Measurements from ENCODE around the gene GINS2.

The GINS2 gene

DNA sequence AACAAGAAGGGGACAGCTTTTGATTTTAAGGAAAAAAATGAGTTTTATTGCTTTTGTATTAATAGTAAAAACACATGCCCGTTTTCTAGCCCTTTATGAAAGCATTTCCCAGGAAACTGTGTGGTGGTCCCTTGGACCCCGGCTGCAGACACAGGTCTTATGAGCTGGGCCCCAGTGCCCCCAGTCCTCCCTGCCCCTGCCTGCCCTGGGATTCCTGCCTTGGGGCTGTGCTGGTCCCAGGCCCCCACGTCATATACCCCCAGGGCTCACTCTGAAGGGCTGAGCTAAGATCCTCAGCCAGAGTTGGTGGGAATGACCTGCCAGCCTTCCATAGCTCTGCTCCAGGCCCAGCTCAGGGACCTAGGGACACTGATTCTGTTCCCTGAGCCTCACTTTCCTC lies 30.8 kb downstream of the GINS2 start:
- Histone ChIP-seq H3K27me3 (ENCODE audit: low read depth, low read length) (no peaks in the 10 kb centered on the region), H3K4me1 (ENCODE audit: control insufficient read depth in 1 of 2, insufficient read depth in 2 of 2, low read length in 2 of 2) (peaks cover 0 to 14% of the 10 kb centered on the region in 2 donors), H3K4me3 (ENCODE audit: low read depth in 1 of 2, low read length in 2 of 2) (no peak overlapping the region), H3K36me3 (ENCODE audit: control insufficient read depth in 1 of 2, insufficient read depth in 2 of 2, low read length in 2 of 2) (peaks cover 40 to 71% of the 10 kb centered on the region in 2 donors), H3K9me3 (ENCODE audit: control insufficient read depth in 1 of 2, low read length in 2 of 2) (no peaks in the 10 kb centered on the region), H3K27ac (ENCODE audit: low read length) (no peak overlapping the region)

DNA sequence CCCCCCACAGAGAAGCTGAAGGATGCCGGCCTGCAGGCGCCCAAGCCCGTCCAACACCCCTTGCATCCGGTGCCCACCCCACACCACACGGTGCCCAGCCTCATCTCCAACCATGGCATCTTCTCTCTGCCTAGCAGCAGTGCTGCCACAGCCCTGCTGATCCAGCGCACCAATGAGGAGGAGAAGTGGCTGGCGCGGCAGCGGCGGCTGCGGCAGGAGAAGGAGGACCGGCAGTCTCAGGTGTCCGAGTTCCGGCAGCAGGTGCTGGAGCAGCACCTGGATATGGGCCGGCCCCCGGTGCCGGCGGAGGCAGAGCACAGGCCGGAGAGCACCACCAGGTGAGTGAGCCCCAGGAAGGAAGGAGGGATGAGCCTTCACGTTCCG lies 31.5 kb downstream of the GINS2 start:
- H3K4me1 ChIP-seq (ENCODE audit: control insufficient read depth in 1 of 2, insufficient read depth in 2 of 2, low read length in 2 of 2): peaks cover 0 to 21% of the 10 kb centered on the region in 2 donors
- H3K27ac ChIP-seq (ENCODE audit: low read length): no peak overlapping the region
- no peaks in the 10 kb centered on the region for H3K9me3 ChIP-seq (ENCODE audit: control insufficient read depth in 1 of 2, low read length in 2 of 2)
- H3K36me3 ChIP-seq (ENCODE audit: control insufficient read depth in 1 of 2, insufficient read depth in 2 of 2, low read length in 2 of 2): peaks cover 36 to 64% of the 10 kb centered on the region in 2 donors
- H3K27me3 ChIP-seq (ENCODE audit: low read depth, low read length): no peaks in the 10 kb centered on the region
- no peak overlapping the region for H3K4me3 ChIP-seq (ENCODE audit: low read depth in 1 of 2, low read length in 2 of 2)

DNA sequence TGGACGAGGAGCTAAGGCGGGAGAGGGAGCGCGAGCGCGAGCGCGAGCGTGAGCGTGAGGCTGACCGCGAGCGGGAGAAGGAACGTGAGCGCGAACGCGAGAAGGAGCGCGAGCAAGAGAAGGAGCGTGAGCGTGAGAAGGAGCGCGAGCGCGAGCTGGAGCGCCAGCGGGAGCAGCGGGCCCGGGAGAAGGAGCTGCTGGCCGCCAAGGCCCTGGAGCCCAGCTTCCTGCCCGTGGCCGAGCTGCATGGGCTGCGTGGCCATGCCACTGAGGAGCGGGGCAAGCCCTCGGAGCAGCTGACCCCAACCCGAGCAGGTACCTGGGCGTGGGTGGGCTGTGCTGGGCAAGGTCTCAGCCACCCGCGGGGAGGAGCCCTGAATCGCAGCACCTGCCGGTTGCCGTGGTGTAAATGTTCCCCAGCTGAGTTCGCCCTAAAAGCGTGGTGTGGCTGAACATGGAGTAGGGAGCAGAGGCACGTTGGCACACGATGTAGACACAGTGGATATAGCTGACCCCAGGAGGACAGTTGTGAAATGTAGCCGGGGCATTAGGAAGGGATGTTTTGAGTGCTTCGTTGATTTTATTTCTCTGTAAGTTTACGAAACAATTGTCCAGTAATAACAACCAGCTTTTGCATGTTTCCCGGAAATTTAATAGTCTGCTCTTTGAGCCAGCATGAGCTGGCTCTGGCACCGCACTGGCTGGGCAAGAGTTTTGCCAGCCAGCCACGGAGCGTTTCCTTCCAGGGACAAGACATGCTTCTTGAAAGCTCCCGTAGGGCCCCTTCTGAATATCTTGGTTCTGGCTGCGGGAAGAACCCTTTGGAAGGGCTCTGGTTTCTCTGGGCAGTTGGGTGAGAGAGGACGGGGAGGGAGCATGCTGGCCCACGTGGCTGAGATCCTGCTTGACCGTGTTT lies 32.1 kb downstream of the GINS2 start:
- Histone ChIP-seq H3K4me3 (ENCODE audit: low read depth in 1 of 2, low read length in 2 of 2) (no peak overlapping the region), H3K36me3 (ENCODE audit: control insufficient read depth in 1 of 2, insufficient read depth in 2 of 2, low read length in 2 of 2) (peaks cover 36 to 61% of the 10 kb centered on the region in 2 donors), H3K27me3 (ENCODE audit: low read depth, low read length) (no peaks in the 10 kb centered on the region), H3K9me3 (ENCODE audit: control insufficient read depth in 1 of 2, low read length in 2 of 2) (no peaks in the 10 kb centered on the region), H3K4me1 (ENCODE audit: control insufficient read depth in 1 of 2, insufficient read depth in 2 of 2, low read length in 2 of 2) (peaks cover 0 to 27% of the 10 kb centered on the region in 2 donors), H3K27ac (ENCODE audit: low read length) (no peak overlapping the region)

DNA sequence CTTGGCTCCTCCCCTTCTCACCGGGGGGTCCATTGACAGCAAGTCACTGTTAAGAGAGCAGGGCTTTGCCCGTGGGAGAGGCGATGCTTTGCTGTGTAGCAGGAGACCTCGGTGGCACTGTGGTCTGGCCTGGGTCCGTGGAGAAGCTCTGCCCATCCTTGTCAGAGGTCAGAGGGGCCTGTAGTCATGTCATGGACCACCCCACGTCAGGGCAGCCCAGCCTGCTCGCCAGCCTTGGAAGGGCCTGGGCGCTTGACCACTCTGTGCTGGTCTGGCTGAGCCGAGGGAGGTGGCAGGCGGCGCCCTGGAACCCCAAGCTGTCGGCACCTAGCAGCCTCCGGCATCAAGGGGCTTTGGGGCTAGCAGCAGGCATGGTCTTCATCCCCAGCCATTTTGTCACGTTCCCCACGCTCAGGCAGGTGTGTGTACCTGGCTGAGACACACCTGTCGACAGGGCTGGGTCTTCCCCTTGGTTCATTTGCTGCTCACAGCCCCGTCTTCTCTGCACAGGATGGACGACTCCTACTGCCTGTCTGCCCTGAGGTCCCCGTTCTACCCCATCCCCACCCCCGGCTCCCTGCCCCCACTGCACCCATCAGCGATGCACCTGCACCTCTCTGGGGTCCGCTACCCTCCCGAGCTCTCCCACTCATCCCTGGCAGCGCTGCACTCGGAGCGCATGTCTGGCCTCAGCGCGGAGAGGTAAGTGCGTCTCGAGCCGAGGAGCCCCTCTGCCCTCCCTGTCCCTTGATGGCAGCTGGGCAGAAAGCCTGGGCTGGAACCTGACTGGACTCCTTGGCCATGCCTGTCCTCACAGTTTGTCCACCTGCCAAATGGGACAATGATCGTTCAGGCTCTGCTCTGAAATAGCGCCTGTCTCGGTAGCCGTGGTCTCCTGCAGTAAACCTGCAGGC lies 33.3 kb downstream of the GINS2 start:
- Histone ChIP-seq H3K27me3 (ENCODE audit: low read depth, low read length) (no peaks in the 10 kb centered on the region), H3K4me1 (ENCODE audit: control insufficient read depth in 1 of 2, insufficient read depth in 2 of 2, low read length in 2 of 2) (peaks cover 0 to 34% of the 10 kb centered on the region in 2 donors), H3K27ac (ENCODE audit: low read length) (no peak overlapping the region), H3K9me3 (ENCODE audit: control insufficient read depth in 1 of 2, low read length in 2 of 2) (no peaks in the 10 kb centered on the region), H3K36me3 (ENCODE audit: control insufficient read depth in 1 of 2, insufficient read depth in 2 of 2, low read length in 2 of 2) (peaks cover 36 to 53% of the 10 kb centered on the region in 2 donors), H3K4me3 (ENCODE audit: low read depth in 1 of 2, low read length in 2 of 2) (no peak overlapping the region)

DNA sequence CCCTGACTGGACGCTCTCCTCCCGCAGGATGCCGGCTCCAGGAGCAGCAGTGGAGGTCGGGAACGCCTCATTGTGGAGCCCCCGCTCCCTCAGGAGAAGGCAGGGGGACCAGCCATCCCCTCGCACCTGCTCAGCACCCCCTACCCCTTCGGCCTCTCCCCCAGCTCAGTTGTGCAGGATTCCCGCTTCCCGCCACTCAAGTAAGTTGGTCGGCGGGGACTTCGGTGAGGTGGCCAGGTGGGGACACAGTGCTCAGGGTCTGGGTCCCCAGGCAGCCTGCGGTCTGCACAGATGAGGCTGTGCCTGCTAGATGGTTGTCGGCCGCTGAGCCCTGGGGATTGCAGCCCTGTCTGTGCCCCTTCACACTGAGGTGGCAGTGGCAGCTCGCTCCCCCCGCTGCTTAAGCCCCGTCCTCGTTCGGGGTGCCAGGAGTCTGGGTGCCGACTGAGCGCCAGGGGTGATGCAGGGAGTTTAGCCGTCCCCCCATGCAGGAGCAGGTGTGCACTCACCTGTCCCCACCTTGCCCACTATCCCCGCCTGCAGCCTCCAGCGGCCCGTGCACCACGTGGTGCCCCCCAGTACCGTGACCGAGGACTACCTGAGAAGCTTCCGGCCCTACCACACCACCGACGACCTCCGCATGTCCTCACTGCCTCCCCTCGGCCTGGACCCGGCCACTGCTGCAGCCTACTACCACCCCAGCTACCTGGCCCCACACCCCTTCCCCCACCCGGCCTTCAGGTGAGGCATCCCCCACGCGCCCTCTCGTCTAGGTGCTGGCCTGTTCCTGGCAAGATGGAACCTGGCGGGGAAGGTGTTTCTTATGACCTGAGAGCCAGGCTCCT lies 34.3 kb downstream of the GINS2 start:
- Histone ChIP-seq H3K27ac (ENCODE audit: low read length) (no peak overlapping the region), H3K4me3 (ENCODE audit: low read depth in 1 of 2, low read length in 2 of 2) (no peak overlapping the region), H3K36me3 (ENCODE audit: control insufficient read depth in 1 of 2, insufficient read depth in 2 of 2, low read length in 2 of 2) (peaks cover 36 to 56% of the 10 kb centered on the region in 2 donors), H3K4me1 (ENCODE audit: control insufficient read depth in 1 of 2, insufficient read depth in 2 of 2, low read length in 2 of 2) (peaks cover 0 to 30% of the 10 kb centered on the region in 2 donors), H3K27me3 (ENCODE audit: low read depth, low read length) (no peaks in the 10 kb centered on the region), H3K9me3 (ENCODE audit: control insufficient read depth in 1 of 2, low read length in 2 of 2) (no peaks in the 10 kb centered on the region)

DNA sequence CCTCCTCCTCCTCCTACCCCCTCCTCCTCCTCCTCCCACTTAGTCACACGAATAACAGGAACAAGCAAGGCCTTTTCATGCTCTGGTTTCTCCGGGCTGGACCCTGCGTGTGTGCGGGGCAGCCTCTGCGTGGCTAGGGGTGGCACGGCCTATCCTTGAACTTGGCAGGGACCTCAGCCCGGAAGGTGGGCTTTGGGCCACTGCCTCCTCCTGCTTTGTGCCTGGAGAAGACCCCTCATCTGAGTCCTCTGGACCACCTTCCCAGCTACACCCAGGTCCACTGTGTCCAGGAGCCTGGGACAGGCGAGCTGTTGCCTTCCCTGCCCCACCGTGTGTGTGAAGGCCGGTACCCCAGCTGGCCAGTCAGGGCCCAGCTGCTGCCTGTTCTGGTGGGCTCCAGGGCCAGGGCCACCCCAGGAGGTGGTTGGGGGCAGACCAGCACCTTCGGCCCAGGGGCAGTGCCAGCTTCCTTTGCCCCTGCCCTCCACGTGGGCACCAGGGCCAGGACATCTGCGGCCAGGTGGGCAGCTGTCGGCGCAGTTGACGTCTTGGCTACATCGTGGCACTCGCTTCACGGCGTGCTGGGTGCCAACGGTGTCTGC lies 35.4 kb downstream of the GINS2 start:
- H3K9me3 ChIP-seq (ENCODE audit: control insufficient read depth in 1 of 2, low read length in 2 of 2): no peaks in the 10 kb centered on the region
- peaks cover 30 to 46% of the 10 kb centered on the region in 2 donors for H3K36me3 ChIP-seq (ENCODE audit: control insufficient read depth in 1 of 2, insufficient read depth in 2 of 2, low read length in 2 of 2)
- H3K27ac ChIP-seq (ENCODE audit: low read length): peak overlapping the region; percentile 23
- H3K27me3 ChIP-seq (ENCODE audit: low read depth, low read length): no peaks in the 10 kb centered on the region
- no peak overlapping the region for H3K4me3 ChIP-seq (ENCODE audit: low read depth in 1 of 2, low read length in 2 of 2)
- peaks cover 0 to 30% of the 10 kb centered on the region in 2 donors for H3K4me1 ChIP-seq (ENCODE audit: control insufficient read depth in 1 of 2, insufficient read depth in 2 of 2, low read length in 2 of 2)

DNA sequence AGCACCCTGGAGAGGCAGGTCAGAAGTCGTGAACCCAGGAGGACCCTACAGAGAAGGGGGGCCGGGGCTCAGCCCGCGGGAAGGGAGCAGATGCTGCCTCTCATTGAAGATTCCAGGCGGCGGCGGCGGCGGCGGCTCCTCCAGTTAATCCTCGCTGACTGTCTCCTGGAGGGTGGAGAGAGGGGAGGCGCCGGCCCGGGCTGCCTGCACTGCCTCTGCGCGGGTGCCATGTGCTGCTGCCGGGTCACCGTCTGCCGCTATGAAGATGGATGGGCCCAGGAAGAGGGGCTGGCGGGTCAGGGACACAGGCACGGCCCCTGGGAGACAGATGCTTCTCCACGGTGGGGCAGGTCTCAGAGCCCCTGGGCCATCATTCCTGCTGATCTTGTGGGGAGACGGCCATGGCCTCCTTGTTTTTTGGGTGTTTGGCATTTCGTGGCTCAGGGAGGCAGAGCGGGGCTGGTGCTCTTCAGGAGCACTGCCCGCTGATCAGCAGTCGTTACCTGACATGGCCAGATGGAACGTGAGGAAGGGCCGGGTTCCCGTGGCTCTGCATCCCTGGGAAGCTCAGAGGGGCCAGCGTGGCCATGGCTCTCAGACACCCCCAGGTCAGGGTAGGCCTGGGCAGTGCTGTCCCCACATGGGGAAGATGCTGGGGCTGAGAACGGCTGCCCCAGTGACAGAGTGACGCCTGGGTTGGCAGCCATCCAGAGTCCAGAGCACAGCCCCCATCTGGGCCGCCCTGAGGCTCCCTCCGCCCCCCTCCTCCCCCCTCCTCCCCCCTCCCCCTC lies 36.1 kb downstream of the GINS2 start:
- Histone ChIP-seq H3K9me3 (ENCODE audit: control insufficient read depth in 1 of 2, low read length in 2 of 2) (no peaks in the 10 kb centered on the region), H3K27ac (ENCODE audit: low read length) (peak overlapping the region; percentile 56), H3K27me3 (ENCODE audit: low read depth, low read length) (no peaks in the 10 kb centered on the region), H3K4me1 (ENCODE audit: control insufficient read depth in 1 of 2, insufficient read depth in 2 of 2, low read length in 2 of 2) (peaks cover 0 to 30% of the 10 kb centered on the region in 2 donors), H3K4me3 (ENCODE audit: low read depth in 1 of 2, low read length in 2 of 2) (peak overlapping the region in 1 of 2 donors; percentile 40), H3K36me3 (ENCODE audit: control insufficient read depth in 1 of 2, insufficient read depth in 2 of 2, low read length in 2 of 2) (peaks cover 22 to 38% of the 10 kb centered on the region in 2 donors)

DNA sequence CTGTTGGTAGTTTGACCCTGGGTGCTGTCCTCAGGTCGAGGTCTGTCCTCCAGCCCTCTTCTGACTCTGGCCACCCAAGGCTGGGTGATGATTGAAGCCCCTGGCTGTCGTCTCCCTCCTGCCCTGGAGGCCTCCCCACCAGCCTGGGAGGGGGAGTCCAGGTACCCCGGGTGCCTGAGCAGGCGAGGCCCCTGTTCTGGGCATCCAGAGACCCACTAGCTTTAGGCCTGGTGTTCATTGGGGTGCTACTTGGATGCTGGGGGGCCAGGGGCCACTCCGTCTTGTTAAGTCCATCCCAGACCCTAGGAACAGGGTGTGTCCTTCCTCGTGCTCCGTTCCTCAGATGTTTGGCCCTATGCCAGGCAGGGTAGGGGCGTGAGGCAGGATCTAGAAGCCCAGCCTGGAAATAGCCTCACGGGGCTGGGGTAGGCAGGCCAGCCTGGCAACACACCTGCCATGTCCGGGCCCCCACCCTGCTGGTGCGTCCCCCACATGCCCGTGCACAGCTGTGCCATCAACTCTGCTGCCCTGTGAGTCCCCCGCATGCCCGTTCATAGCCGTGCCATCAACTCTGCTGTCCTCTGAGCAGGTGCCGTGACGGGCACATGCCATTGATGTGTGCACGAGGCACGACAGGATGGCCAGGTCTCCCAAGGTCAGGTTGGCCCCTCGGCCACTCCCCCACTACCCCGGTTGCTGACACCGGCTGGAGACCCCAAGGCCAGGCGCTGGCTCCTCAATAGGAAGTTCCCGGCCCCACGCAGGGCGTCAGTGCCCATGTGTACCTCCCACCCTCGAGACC lies 36.9 kb downstream of the GINS2 start:
- H3K27ac ChIP-seq (ENCODE audit: low read length): no peak overlapping the region
- no peak overlapping the region for H3K4me3 ChIP-seq (ENCODE audit: low read depth in 1 of 2, low read length in 2 of 2)

DNA sequence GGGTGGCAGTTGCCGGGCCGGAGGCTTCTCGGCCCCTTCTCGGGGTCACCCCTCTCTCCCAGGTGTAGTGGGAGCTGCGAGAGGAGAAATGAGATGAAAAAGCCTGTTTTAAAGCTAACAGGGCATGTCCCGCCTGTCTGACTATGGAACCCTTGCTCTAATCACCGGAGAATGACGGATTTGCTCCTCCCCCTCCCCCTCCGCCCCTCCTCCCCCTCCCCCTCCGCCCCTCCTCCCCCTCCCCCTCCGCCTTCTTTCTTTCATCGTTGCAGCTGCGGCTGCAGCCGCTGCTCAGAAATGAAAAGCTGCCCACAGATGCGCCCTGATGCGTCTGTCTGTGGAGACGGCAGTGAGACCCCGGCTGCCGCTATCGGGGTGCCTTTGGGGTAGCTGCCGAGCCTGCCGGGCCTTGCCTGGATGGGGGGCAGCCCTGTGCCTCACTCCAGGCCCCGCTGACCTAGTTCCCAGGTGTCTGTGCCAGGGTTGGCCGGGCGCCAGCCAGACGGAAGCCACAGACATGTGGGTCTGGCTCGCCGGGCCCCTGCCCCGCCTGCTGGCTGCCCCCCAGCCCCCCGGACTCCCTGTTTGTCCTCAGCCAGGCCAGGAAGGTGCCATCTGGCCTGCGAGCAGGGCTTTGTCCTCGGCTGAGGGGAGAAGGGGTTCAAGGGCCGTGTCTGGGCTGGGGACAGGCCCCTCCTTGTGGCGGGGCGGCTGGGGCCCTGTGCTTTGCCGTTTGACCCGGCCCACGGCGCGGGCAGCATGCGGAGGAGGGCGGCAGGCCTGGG lies 37.7 kb downstream of the GINS2 start:
- Histone ChIP-seq H3K36me3 (ENCODE audit: control insufficient read depth in 1 of 2, insufficient read depth in 2 of 2, low read length in 2 of 2) (peaks cover 7 to 25% of the 10 kb centered on the region in 2 donors), H3K27me3 (ENCODE audit: low read depth, low read length) (no peaks in the 10 kb centered on the region), H3K27ac (ENCODE audit: low read length) (no peak overlapping the region), H3K9me3 (ENCODE audit: control insufficient read depth in 1 of 2, low read length in 2 of 2) (no peaks in the 10 kb centered on the region), H3K4me1 (ENCODE audit: control insufficient read depth in 1 of 2, insufficient read depth in 2 of 2, low read length in 2 of 2) (peaks cover 0 to 30% of the 10 kb centered on the region in 2 donors), H3K4me3 (ENCODE audit: low read depth in 1 of 2, low read length in 2 of 2) (no peak overlapping the region)

More for the DNA sequence above, 36.9 kb downstream of the GINS2 start:
- Histone ChIP-seq H3K9me3 (ENCODE audit: control insufficient read depth in 1 of 2, low read length in 2 of 2) (no peaks in the 10 kb centered on the region), H3K36me3 (ENCODE audit: control insufficient read depth in 1 of 2, insufficient read depth in 2 of 2, low read length in 2 of 2) (peaks cover 15 to 30% of the 10 kb centered on the region in 2 donors), H3K4me1 (ENCODE audit: control insufficient read depth in 1 of 2, insufficient read depth in 2 of 2, low read length in 2 of 2) (peaks cover 0 to 30% of the 10 kb centered on the region in 2 donors), H3K27me3 (ENCODE audit: low read depth, low read length) (no peaks in the 10 kb centered on the region)
